Stimulated activated CD4-positive, alpha-beta T cell treated with anti-CD3 and anti-CD28 coated beads, Interleukin-1b, Interleukin-23, amount 100 ng/mL, for 1 hour (primary cell): Measurements from ENCODE around the gene ZDHHC22.
A peak's percentile ranks its signal among the peaks of the same experiment; 100 is the strongest.
"Not testable (repeated sequence)": the region's sequence is repeated elsewhere in the genome, so short reads cannot be mapped to it uniquely, and the experiment has no call there.

Experiments
- DNase-seq, 2 donors: peaks; one replicate each; pipeline ENCODE4 v3.0.0-alpha.2; 2020; ENCODE audit warnings: low read depth in 2 of 2

ZDHHC22 gene

GRCh38 chr14:77141214-77142004 lies at the start of gene ZDHHC22:
ZDHHC22 (minus strand) TSS chr14:77141791; CDS start chr14:77139738, 2,053 bp downstream.
- no peak for DNase-seq

- no peak for DNase-seq
Measured at GRCh38 chr14:77190977-77191376, 49.4 kb upstream of the ZDHHC22 start.

DNA sequence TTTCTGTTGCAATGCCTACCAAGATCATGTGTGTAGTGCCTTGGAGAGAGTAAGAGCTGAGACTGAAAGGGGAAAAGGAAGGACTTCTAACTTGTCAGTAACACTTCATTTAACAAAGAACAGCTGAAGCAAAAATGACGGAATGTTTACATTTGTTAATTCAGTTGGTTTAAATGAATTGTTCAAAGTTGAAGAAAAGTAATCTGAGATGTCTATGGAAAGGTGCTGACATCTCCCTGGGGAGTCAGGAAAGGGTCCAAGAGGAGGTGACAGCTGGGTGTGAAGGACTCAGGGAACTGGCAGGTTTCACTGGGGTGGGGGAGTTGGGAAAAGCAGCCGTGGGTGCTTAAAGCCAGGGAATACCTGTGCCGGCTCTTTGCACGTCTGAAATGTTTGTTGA lies 47.9 kb upstream of the ZDHHC22 start:
- DNase-seq, result no peak

- DNase-seq, result no peak
Measured at GRCh38 chr14:77187649-77188012, 46.0 kb upstream of the ZDHHC22 start.

DNA sequence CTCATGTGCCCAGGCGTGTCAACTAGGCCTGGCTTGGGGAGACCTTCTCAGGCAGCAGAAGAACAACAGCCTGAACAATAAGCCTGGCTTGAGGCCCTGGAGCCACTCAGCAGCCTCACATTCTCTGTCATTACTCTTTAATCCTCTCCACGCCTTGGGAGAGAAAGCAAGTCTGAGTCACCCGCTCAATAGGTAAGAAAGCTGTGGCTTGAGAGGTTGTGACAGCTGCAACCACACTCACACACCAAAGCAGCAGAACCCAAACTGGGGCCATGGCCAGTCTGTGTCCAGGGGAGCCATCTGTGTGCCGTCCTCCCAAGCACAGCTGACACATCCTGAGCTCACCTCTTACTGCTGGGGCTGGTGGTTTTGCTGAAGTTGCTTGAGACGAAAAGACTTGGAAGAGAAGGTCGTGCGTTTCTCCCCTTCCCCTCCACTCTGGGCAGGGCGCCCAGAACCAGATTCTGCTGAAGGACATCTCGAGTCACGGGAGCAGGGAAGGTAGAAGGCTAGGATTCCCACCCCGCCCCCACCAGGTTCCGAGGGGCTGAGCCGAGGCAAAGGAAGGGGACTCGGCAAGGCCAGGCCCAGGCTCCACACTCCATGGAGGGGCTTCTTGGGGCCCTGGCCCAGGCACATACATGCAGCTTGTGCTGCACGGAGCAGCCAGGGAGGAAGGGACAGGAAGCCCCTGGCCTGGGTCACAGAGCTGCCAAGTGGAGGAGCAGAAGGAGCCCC lies 45.5 kb upstream of the ZDHHC22 start:
- no peak for DNase-seq

- no peak for DNase-seq
Measured at GRCh38 chr14:77185093-77185465, 43.5 kb upstream of the ZDHHC22 start.

DNA sequence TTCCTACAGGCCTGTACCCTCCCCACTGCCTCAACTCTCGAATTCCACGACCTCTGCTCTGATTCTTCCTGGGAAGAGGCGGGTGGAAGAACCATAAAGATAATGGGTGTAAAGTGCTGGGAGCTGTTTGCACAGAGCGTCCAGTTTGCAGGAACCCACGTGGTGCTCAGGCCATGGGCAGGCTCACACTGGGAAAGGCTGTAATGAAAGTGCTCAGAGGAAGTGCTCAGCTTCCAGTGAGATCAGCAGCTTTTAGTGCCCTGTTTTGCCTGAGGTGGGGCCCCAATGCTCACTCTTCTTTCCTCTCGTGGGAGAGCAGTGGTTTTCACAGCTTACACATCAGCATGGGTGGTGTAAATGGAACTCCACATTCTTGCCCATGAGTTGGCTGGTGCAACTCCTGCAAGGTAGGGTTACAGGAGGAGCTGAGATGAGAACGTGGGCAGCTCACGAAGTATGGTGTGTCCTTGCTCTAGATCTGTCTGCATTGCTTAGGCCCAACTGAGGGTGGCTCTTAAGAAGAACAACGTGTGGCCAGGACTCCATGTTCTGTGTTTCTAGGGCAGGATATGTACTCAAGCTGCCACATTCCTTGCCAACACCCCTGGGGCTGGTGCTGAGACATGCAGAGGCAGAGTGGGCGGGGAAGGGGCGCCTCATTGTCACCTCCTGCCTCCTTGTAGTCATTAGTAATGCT lies 43.0 kb upstream of the ZDHHC22 start:
- no peak for DNase-seq

GRCh38 chr14:77183896-77184295 lies 42.3 kb upstream of the ZDHHC22 start:
- DNase-seq, result no peak

- peak in 1 of 2 donors; percentile 33 for DNase-seq
Measured at GRCh38 chr14:77181603-77182437, 40.2 kb upstream of the ZDHHC22 start, which contains the start of gene TMEM63C. TMEM63C (plus strand) TSS chr14:77181798; CDS start chr14:77218814, 37,016 bp downstream.

- no peak for DNase-seq
Measured at GRCh38 chr14:77180726-77181602, 39.4 kb upstream of the ZDHHC22 start.

GRCh38 chr14:77178656-77179055 lies 37.1 kb upstream of the ZDHHC22 start:
- no peak for DNase-seq

- DNase-seq, result no peak
Measured at GRCh38 chr14:77177702-77178101, 36.1 kb upstream of the ZDHHC22 start.

GRCh38 chr14:77175843-77176242 lies 34.3 kb upstream of the ZDHHC22 start:
- DNase-seq, result no peak

- not testable (repeated sequence) for DNase-seq
Measured at GRCh38 chr14:77173911-77174617, 32.5 kb upstream of the ZDHHC22 start.

- no peak for DNase-seq
Measured at GRCh38 chr14:77172916-77173315, 31.3 kb upstream of the ZDHHC22 start.

GRCh38 chr14:77170045-77170444 lies 28.5 kb upstream of the ZDHHC22 start:
- no peak for DNase-seq

DNA sequence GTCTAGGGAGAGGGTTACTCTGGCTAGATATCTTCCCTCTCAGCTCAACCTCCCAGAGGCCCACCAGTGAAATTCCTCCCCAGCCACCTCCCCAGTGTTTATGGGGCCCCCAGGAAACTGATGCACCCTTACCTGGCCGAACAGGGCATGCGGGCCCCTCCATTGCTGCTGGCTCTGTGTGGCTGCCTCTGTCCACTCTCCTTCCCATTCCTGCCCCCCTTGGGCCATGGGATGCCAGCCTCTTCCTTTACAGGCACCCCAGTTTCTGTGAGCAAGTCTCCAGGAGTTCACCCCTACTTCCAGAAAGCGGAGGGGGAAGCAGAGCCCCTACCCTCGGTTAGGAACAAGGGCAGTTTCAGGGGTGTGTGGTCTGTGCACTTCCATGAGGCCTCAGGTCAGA lies 19.4 kb upstream of the ZDHHC22 start:
- DNase-seq, result no peak

- no peak for DNase-seq
Measured at GRCh38 chr14:77158882-77159255, 17.3 kb upstream of the ZDHHC22 start.

DNA sequence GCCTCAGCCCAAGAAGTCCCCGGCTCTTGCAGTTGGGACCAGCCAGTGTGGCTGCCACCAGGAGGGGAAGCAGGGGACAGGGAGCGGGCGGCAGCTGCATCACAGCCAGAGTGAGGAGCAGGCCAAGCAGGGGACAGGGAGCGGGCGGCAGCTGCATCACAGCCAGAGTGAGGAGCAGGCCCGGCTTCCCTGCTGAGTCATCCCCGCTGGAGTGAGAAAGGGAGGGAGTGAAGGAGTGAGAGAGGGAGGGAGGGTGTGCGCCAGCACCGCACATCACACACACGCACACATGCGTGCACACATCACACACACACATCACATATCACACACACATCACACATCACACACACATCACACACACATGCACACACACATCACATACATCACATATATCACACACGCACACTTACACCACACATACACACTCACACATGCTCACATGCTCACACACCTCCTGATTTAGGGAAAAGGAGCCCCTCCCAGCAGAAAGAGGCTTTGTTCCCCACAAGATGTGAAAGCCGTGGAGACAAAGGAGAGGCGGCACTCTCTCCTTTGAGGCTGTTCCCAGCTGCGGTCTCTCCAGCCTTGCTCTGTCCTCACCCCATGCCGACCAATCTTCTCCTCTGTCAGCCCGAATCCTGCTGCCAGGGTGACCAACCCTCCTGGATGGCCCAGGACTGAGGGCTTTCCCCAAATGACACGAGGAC lies 16.7 kb upstream of the ZDHHC22 start:
- DNase-seq, result no peak
